NAMALWA (cell line): ENCODE data around the gene HEATR1.
"Not testable (repeated sequence)": the region's sequence is repeated elsewhere in the genome, so short reads cannot be mapped to it uniquely, and the experiment has no call there.

ENCODE experiments used
- DNase-seq: peaks from one replicate; pipeline ENCODE4 v3.0.0-alpha.2; 2015; ENCODE audit warnings: low spot score

HEATR1 gene

DNA sequence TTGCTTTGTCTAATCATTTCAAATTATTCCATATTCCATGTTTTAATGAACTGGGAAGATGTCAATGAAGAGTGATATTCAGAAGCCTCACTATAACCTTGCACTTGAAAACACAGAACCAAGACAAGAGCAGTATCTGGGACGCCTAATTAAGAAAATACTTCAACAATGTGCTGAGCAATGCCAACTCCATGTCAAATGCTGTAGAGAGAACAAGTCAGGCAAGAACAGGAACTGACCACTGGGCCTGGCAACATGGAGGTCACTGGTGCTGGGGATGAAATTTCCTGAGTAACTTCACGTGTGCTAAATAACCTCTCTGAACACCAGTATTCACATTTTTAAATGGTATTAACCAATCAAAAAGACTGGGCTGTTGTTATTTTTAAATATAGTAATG is 22.8 kb downstream of the HEATR1 start:
- no peak for DNase-seq

DNA sequence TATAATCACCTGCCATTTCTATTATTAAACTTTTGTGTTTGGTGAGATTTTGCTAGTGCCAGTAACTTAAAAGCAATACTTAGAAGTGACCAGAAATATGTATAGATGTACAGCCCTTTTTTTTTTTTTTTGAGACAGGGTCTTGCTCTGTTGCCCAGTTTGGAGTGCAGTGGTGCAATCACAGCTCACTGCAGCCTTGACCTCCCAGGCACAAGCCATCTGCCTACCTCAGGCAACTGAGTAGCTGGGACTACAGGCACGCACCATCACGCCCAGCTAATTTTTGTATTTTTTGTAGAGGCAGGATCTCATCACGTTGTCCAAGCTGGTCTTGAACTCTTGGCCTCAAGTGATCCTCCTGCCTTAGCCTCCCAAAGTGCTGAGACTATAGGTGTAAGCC is 23.9 kb downstream of the HEATR1 start:
- not testable (repeated sequence) for DNase-seq

DNA sequence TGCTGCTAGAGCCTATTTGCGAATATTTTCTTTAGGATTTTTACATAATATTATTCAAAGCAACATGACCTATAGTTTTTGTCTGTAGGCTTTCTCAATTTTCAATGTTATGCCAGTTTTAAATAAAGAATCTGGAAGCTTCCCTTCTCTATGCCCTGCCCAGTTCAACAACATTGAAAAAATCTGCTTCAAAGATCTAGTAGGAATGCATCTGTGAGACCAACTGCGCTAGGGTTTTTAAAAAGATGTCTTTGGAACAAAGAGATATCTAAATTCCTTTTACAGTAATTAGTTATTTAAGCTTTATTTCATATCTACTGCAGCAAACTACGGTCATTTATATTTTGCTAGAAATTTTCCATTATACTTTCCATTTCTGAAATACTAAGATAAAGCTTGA is 25.7 kb downstream of the HEATR1 start:
- no peak for DNase-seq

- DNase-seq = not testable (repeated sequence)
Measured at GRCh38 chr1:236577041-236577440, 27.3 kb downstream of the HEATR1 start.

DNA sequence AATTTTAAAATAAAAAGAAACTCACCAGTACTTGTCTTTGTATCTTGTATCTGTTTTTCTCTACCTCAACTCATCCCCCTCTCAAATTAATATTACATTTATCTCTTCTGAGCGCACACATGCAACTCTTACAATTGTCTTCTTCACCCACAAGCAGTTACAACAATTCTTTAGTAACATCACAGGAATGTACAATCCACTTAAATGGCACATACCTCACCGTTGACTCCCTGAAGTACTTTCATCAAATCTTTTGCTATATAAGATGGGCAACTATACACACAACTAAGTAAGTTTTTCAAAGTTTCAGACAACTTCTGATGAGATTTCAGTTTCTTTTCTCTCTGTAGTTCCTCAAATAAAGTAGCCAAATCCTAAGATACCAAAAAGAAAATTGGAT is 28.3 kb downstream of the HEATR1 start:
- DNase-seq = no peak

DNA sequence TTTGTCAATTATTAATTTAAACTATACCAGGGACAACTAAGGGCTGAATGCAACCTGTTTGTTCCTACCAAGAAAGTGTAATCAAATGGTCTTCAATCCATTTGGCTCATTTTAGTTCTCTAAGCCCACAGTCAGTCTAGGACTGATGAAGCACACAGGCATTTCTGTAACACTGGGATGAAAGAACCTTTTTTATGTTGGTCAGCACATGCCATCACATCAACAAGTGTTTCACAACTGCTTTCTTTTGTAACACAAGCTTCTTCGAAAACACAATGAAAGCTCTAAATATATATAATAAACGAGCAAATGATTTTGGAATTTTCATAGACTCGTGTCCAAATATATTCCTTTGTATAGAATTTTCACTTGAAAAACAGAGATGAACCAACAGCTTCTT is 28.8 kb downstream of the HEATR1 start:
- DNase-seq = no peak

DNA sequence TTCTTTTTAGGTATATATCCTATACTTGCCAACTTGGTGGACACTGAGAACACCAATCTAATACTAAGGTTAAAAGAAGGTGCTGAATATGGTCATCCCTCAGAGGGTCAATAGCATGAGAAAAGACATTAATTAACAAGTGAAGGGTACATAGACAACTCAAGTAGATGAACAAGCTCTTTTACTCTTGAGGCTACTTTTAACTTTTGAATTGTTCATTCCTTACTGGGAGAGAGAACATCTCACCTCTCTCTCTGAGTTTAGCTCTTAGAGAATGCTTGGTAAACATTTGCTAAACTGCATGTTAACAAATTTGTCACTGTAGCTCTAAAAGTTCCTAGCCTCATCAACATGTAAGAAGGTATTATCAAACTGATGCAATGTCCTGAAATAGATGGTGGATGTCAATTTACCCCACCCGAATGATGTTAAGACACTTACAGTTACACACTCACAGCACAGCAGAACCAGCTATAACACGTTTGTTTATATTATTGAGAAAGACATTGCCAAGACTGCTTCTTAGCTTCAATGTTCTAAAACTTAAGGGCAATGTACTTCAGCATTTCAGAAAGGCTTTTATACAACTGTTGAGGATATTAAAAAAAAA is 35.9 kb downstream of the HEATR1 start:
- DNase-seq = no peak

- no peak for DNase-seq
Measured at GRCh38 chr1:236565530-236565929, 38.8 kb downstream of the HEATR1 start.

DNA sequence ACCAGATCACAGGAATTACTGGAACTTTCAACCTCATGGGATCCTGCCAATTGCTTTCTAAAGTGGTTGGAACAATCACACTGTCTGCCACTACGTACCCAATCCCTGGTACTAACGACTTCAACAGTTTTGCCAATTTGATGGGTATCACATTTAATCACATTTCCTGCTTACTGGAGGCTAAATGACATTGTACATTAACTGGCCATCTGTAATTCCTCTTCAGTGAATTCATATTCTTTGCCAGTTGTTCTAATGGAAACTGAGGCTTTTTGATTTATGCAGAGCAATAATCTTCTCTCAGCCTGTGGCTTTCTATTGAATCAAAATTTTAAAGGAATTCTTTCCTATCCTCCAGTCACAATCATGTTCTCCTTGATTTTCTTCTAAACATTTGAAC is 42.3 kb downstream of the HEATR1 start:
- no peak for DNase-seq

DNA sequence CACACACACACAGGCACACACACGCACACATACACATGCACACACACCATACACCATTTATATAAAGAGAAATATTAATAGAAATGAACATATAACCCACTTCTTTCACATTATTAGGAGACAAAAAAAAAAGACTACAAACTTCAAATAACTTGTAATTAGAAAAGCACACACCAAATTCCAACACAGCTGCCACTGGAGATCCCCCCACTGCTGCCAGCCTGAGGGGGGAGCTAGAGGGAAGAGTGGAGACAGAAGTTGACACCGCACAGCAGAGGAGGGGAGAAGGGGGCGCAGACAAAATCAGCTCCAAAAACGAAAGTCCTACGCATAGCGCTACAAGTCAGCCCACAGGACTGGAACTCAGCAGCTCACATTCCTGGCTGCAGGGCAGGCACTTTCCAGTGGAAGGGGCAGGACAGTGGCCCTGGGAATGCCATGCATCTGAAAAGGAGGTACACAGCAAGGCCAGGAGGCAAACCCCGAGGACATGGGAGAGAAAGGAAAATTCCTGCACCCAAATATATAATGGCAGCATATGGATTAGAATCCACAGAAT is 44.0 kb downstream of the HEATR1 start:
- no peak for DNase-seq

GRCh38 chr1:236558846-236559245 is 45.5 kb downstream of the HEATR1 start:
- DNase-seq = no peak

GRCh38 chr1:236558081-236558480 is 46.2 kb downstream of the HEATR1 start:
- DNase-seq = no peak

- DNase-seq = no peak
Measured at GRCh38 chr1:236556606-236557005, 47.7 kb downstream of the HEATR1 start.

DNA sequence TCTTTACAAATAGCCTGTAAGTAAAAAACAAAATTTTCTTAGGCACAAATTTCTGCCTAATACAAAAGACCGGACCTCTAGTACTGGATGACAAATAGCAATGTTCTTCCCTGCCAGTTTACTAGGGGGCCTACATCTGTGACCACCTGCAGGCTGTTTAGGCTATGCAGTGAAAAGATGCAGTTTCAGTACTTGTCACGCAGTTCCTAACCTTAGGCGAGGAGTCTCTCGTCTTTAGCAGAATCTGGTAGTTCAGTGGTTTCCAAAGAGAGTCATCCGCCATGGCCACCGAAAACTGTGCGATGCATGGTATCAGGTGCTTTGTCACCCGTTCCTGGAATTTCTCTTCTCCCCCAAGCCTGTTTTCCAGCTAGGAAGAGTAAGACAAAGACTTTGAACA is 50.9 kb downstream of the HEATR1 start:
- no peak for DNase-seq

GRCh38 chr1:236552901-236553300 is 51.4 kb downstream of the HEATR1 start:
- no peak for DNase-seq

DNA sequence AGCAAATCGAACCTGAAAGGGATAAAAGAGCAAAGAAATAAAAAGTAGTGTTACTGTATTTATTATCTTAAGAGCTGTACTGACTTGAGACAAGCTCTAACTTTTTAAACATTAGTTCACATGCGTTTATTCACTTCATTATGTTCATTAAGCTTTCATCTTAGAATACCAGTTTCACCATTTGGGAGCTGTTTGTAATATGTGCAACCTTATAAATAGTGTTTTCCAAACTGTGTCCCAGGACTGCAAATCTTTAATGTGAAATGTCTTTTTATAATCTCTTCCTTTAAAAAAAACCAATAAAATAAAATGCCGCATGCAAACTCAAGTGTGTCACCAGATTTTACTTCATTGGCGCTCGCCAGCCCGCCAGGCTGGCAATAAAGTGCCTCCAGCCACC is 52.2 kb downstream of the HEATR1 start:
- no peak for DNase-seq

- no peak for DNase-seq
Measured at GRCh38 chr1:236550961-236551851, 53.1 kb downstream of the HEATR1 start.

DNA sequence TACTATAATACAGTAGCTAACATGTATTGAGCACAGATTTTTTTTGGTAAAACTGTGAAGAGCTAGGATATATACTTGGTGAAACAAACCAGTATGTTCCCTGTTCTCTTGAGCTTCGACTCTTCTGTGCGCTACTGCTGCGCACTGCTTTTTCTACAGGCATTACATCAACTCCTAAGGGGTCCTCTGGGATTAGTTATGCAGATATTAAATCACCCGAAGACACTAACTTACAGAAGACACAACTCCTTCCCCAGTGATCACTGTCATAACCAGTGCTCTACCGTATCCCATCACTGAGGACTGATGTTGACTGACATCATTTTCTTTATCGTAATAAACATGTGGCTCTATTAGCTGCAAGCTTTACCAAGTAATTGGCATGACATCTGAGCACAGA is 55.9 kb downstream of the HEATR1 start:
- no peak for DNase-seq

- no peak for DNase-seq
Measured at GRCh38 chr1:236545621-236546169, 58.6 kb downstream of the HEATR1 start.

DNA sequence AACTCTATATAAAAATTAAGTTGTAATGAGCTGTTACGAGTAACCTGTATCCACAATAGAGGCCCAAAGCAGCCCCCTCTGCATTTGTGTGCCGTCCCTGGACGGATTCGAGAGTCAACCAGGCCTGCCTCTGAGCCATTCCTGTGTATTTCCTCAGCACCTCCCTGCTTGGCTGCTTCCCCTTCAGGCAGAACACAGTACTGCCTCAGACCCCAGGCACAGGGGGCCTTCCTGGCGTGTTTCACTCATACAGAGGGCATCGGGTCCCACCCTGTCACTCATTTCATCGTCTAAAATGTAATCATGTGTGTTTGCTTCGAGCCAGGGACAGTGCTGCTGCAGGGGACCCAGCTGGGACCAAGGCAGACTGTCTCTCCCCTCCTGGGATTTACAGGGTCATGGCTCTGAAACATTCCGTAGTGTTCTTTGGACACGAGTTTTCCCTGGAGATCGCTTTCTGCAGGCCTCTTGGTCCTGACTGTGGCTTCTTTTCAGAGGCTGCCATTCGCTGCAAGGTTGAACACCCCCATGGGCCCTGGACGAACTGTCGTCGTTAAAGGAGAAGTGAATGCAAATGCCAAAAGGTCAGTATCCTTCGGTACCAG is 61.1 kb downstream of the HEATR1 start:
- DNase-seq = peak; percentile 20

- DNase-seq = no peak
Measured at GRCh38 chr1:236541710-236542109, 62.6 kb downstream of the HEATR1 start.

DNA sequence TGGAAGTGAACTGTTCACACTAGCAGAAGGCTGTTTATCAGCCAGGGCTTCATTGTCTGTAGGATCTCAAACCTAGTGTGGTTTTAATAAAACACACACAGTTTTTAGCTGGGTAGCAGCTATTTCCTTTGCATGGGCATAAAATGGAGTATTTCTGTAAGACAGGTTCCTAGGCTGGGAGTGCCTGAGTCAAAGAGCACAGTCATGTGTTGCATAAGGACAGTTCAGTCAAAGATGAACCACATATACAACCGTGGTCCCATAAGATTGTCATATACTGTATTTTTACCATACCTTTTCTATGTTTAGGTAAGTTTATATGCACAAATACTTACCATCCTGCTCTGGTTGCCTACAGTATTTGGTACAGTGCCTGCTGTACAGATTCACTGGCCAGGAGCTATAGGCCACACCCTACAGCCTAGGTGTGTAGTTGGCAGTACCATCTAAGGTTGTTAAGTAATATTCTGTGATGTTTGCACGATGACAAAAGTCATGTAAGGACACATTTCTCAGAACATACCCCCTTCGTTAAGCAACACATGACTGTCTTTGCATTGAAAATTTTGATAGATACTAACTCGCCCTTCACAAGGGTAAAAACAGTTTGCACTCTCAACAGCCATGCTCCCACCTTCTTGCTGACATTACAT is 63.4 kb downstream of the HEATR1 start:
- DNase-seq = no peak
